ENCODE data around the gene GPR35.

Gene GPR35

GRCh38 chr2:240645801-240646175, 20.5 kb downstream of the GPR35 start:
- H3K27ac ChIP-seq (ENCODE audit: insufficient read depth, low read length, poor library complexity, severe bottlenecking), result no peak overlapping the region
- no peak for DNase-seq
- H3K4me3 ChIP-seq (ENCODE audit: insufficient read depth, low read depth, low read length, poor library complexity, severe bottlenecking), result no peak overlapping the region
- no peaks in the 10 kb centered on the region for H3K9me3 ChIP-seq (ENCODE audit: control insufficient read depth, low read length)
- no peaks in the 10 kb centered on the region for H3K36me3 ChIP-seq (ENCODE audit: control insufficient read depth, insufficient read depth, low read length)
- H3K27me3 ChIP-seq (replicated peaks; ENCODE audit: control insufficient read depth, insufficient read depth, low read length, poor library complexity, severe bottlenecking), result no peaks in the 10 kb centered on the region
- peaks cover 7% of the 10 kb centered on the region for H3K4me1 ChIP-seq (ENCODE audit: control insufficient read depth, insufficient read depth, low read length, poor library complexity, severe bottlenecking)

- DNase-seq, result peak; percentile 37 to 44 (median 42)
- no peak overlapping the region for H3K27ac ChIP-seq (ENCODE audit: insufficient read depth, low read length, poor library complexity, severe bottlenecking)
Measured at GRCh38 chr2:240646176-240646899, 21.1 kb downstream of the GPR35 start.

DNA sequence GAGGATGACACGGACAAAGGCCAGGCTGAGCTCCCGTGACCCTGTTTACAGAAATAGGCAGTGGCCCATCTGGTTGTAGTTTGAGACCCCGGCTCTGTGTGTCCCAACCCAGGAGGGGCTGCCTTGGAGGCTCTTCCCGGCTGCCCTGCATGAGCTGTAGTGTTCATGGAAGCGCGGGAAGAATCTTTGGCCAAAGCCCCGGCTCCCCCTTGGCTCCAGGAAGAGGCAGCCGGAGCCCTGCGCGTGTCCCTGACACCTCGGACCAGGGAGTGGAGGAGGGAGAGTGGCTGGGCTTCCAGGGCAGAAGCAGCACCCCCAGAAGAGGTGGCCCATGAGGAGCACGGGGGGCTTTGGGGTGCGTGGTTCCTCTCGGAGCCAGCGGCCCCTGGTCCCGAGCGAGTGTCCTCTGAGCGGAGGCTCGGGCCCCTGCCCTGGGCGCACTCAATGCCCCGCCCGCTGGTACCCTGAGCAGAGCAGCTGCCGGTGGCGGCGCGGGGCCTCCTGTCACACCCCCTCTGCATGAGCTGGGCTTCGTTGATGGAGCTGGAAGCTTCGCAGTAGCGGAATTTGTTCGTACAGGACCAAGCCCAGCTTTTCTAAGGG, 21.7 kb downstream of the GPR35 start:
- Histone ChIP-seq H3K36me3 (ENCODE audit: control insufficient read depth, insufficient read depth, low read length) (no peaks in the 10 kb centered on the region), H3K27me3 (replicated peaks; ENCODE audit: control insufficient read depth, insufficient read depth, low read length, poor library complexity, severe bottlenecking) (no peaks in the 10 kb centered on the region), H3K4me1 (ENCODE audit: control insufficient read depth, insufficient read depth, low read length, poor library complexity, severe bottlenecking) (peaks cover 7% of the 10 kb centered on the region), H3K4me3 (ENCODE audit: insufficient read depth, low read depth, low read length, poor library complexity, severe bottlenecking) (no peak overlapping the region), H3K9me3 (ENCODE audit: control insufficient read depth, low read length) (no peaks in the 10 kb centered on the region), H3K27ac (ENCODE audit: insufficient read depth, low read length, poor library complexity, severe bottlenecking) (no peak overlapping the region)
- DNase-seq, result no peak

More at GRCh38 chr2:240646176-240646899, 21.1 kb downstream of the GPR35 start:
- H3K4me1 ChIP-seq (ENCODE audit: control insufficient read depth, insufficient read depth, low read length, poor library complexity, severe bottlenecking), result peaks cover 7% of the 10 kb centered on the region
- H3K36me3 ChIP-seq (ENCODE audit: control insufficient read depth, insufficient read depth, low read length), result no peaks in the 10 kb centered on the region
- no peaks in the 10 kb centered on the region for H3K27me3 ChIP-seq (replicated peaks; ENCODE audit: control insufficient read depth, insufficient read depth, low read length, poor library complexity, severe bottlenecking)
- H3K4me3 ChIP-seq (ENCODE audit: insufficient read depth, low read depth, low read length, poor library complexity, severe bottlenecking), result no peak overlapping the region
- H3K9me3 ChIP-seq (ENCODE audit: control insufficient read depth, low read length), result no peaks in the 10 kb centered on the region

- Histone ChIP-seq H3K4me3 (ENCODE audit: insufficient read depth, low read depth, low read length, poor library complexity, severe bottlenecking) (no peak overlapping the region), H3K27me3 (replicated peaks; ENCODE audit: control insufficient read depth, insufficient read depth, low read length, poor library complexity, severe bottlenecking) (no peaks in the 10 kb centered on the region), H3K4me1 (ENCODE audit: control insufficient read depth, insufficient read depth, low read length, poor library complexity, severe bottlenecking) (peaks cover 7% of the 10 kb centered on the region), H3K9me3 (ENCODE audit: control insufficient read depth, low read length) (no peaks in the 10 kb centered on the region), H3K27ac (ENCODE audit: insufficient read depth, low read length, poor library complexity, severe bottlenecking) (no peak overlapping the region), H3K36me3 (ENCODE audit: control insufficient read depth, insufficient read depth, low read length) (no peaks in the 10 kb centered on the region)
- no peak for DNase-seq
Measured at GRCh38 chr2:240647503-240648154, 22.3 kb downstream of the GPR35 start.

- Histone ChIP-seq H3K4me3 (ENCODE audit: insufficient read depth, low read depth, low read length, poor library complexity, severe bottlenecking) (no peak overlapping the region), H3K36me3 (ENCODE audit: control insufficient read depth, insufficient read depth, low read length) (no peaks in the 10 kb centered on the region), H3K4me1 (ENCODE audit: control insufficient read depth, insufficient read depth, low read length, poor library complexity, severe bottlenecking) (peaks cover 7% of the 10 kb centered on the region), H3K27me3 (replicated peaks; ENCODE audit: control insufficient read depth, insufficient read depth, low read length, poor library complexity, severe bottlenecking) (no peaks in the 10 kb centered on the region), H3K27ac (ENCODE audit: insufficient read depth, low read length, poor library complexity, severe bottlenecking) (no peak overlapping the region), H3K9me3 (ENCODE audit: control insufficient read depth, low read length) (no peaks in the 10 kb centered on the region)
- DNase-seq, result no peak
Measured at GRCh38 chr2:240648155-240648649, 22.9 kb downstream of the GPR35 start.

GRCh38 chr2:240648650-240649275, 23.5 kb downstream of the GPR35 start:
- H3K27me3 ChIP-seq (replicated peaks; ENCODE audit: control insufficient read depth, insufficient read depth, low read length, poor library complexity, severe bottlenecking), result no peaks in the 10 kb centered on the region
- H3K4me1 ChIP-seq (ENCODE audit: control insufficient read depth, insufficient read depth, low read length, poor library complexity, severe bottlenecking), result peaks cover 7% of the 10 kb centered on the region
- no peaks in the 10 kb centered on the region for H3K36me3 ChIP-seq (ENCODE audit: control insufficient read depth, insufficient read depth, low read length)
- no peak overlapping the region for H3K4me3 ChIP-seq (ENCODE audit: insufficient read depth, low read depth, low read length, poor library complexity, severe bottlenecking)
- no peak for DNase-seq
- no peak overlapping the region for H3K27ac ChIP-seq (ENCODE audit: insufficient read depth, low read length, poor library complexity, severe bottlenecking)
- H3K9me3 ChIP-seq (ENCODE audit: control insufficient read depth, low read length), result no peaks in the 10 kb centered on the region

GRCh38 chr2:240649331-240649730, 24.1 kb downstream of the GPR35 start:
- Histone ChIP-seq H3K27ac (ENCODE audit: insufficient read depth, low read length, poor library complexity, severe bottlenecking) (no peak overlapping the region), H3K9me3 (ENCODE audit: control insufficient read depth, low read length) (no peaks in the 10 kb centered on the region), H3K27me3 (replicated peaks; ENCODE audit: control insufficient read depth, insufficient read depth, low read length, poor library complexity, severe bottlenecking) (no peaks in the 10 kb centered on the region), H3K36me3 (ENCODE audit: control insufficient read depth, insufficient read depth, low read length) (no peaks in the 10 kb centered on the region), H3K4me1 (ENCODE audit: control insufficient read depth, insufficient read depth, low read length, poor library complexity, severe bottlenecking) (peaks cover 7% of the 10 kb centered on the region), H3K4me3 (ENCODE audit: insufficient read depth, low read depth, low read length, poor library complexity, severe bottlenecking) (no peak overlapping the region)
- no peak for DNase-seq

GRCh38 chr2:240650254-240650965, 25.1 kb downstream of the GPR35 start:
- Histone ChIP-seq H3K27ac (ENCODE audit: insufficient read depth, low read length, poor library complexity, severe bottlenecking) (no peak overlapping the region), H3K4me3 (ENCODE audit: insufficient read depth, low read depth, low read length, poor library complexity, severe bottlenecking) (no peak overlapping the region), H3K9me3 (ENCODE audit: control insufficient read depth, low read length) (no peaks in the 10 kb centered on the region), H3K4me1 (ENCODE audit: control insufficient read depth, insufficient read depth, low read length, poor library complexity, severe bottlenecking) (peaks cover 9% of the 10 kb centered on the region), H3K36me3 (ENCODE audit: control insufficient read depth, insufficient read depth, low read length) (no peaks in the 10 kb centered on the region), H3K27me3 (replicated peaks; ENCODE audit: control insufficient read depth, insufficient read depth, low read length, poor library complexity, severe bottlenecking) (no peaks in the 10 kb centered on the region)
- no peak for DNase-seq

- Histone ChIP-seq H3K4me1 (ENCODE audit: control insufficient read depth, insufficient read depth, low read length, poor library complexity, severe bottlenecking) (peaks cover 10% of the 10 kb centered on the region), H3K27me3 (replicated peaks; ENCODE audit: control insufficient read depth, insufficient read depth, low read length, poor library complexity, severe bottlenecking) (no peaks in the 10 kb centered on the region), H3K4me3 (ENCODE audit: insufficient read depth, low read depth, low read length, poor library complexity, severe bottlenecking) (no peak overlapping the region), H3K36me3 (ENCODE audit: control insufficient read depth, insufficient read depth, low read length) (no peaks in the 10 kb centered on the region), H3K9me3 (ENCODE audit: control insufficient read depth, low read length) (no peaks in the 10 kb centered on the region), H3K27ac (ENCODE audit: insufficient read depth, low read length, poor library complexity, severe bottlenecking) (no peak overlapping the region)
- DNase-seq, result no peak
Measured at GRCh38 chr2:240651185-240651584, 25.9 kb downstream of the GPR35 start.
